ENCODE data around the gene ESPN.
"Not testable (repeated sequence)": the region's sequence is repeated elsewhere in the genome, so short reads cannot be mapped to it uniquely, and the experiment has no call there.

Gene ESPN

DNA sequence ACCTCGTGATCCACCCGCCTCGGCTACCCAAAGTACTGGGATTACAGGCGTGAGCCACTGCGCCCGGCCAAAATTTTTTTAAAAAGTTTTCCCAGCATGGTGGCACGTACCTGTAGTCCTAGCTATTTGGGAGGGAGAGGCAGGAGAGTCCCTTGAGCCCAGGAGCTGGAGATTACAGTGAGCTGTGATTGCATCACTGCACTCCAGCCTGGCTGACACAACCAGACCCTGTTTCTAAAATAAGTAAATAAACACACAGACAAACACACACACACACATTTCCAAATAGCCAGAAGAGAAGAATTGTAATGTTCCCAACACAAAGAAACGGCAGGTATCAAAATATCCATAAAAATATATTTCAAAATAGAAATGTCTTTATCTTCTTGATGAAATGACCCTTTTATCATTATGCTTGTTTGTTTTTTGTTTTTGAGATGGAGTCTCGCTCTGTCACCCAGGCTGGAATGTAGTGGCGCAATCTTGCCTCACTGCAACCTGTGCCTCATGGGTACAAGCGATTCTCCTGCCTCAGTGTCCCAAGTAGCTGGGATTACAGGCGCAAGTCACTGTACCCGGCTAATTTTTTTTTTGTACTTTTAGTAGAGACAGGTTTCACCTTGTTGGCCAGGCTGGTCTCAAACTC is 14.2 kb upstream of the ESPN start:
- DNase-seq, result no peak

- no peak for DNase-seq
Observed at GRCh38 chr1:6412896-6413295, 11.7 kb upstream of the ESPN start.

DNA sequence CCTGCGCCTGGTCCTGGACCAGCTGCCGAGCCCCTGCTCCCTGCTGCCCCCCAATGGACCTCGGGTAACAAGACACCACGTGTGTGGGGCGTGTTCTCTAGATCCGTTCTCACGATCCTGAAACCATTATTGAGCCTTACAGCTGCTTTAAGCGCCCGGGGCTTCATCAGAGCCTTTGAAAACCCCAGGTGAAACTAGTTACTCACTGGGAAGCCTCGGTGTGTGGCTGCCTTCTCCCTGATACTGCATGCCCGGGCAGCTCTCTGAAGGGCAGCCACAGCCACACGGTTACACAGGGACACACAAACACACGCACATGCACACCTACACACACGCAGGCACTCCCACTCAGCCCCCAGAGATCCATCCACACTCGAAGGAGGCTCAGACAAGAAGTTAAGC is 10.1 kb upstream of the ESPN start:
- peak; percentile 59 for DNase-seq

GRCh38 chr1:6414881-6415626 is 9.5 kb upstream of the ESPN start:
- no peak for DNase-seq

DNA sequence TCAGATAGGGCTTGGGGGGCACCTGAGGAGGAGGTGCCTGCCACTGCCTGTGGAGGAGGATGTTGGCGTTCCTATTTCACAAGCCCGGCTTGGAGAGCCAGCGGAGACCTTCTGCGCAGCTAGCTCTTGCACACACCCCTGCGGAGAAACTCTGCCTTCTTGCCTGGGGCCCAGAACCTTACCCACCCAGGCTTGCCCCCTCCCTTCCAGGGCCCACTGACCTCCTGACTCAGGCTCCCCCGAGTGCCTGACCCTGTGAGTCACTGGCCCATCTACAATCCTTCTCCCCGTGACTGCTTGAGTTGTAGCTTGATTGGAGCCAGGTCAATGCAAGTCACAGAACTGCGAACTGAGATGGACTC is 8.3 kb upstream of the ESPN start:
- DNase-seq, result no peak

GRCh38 chr1:6416906-6417305 is 7.7 kb upstream of the ESPN start:
- no peak for DNase-seq

GRCh38 chr1:6417961-6418667 is 6.5 kb upstream of the ESPN start:
- DNase-seq, result no peak

- no peak for DNase-seq
Observed at GRCh38 chr1:6418668-6419396, 5.7 kb upstream of the ESPN start.

DNA sequence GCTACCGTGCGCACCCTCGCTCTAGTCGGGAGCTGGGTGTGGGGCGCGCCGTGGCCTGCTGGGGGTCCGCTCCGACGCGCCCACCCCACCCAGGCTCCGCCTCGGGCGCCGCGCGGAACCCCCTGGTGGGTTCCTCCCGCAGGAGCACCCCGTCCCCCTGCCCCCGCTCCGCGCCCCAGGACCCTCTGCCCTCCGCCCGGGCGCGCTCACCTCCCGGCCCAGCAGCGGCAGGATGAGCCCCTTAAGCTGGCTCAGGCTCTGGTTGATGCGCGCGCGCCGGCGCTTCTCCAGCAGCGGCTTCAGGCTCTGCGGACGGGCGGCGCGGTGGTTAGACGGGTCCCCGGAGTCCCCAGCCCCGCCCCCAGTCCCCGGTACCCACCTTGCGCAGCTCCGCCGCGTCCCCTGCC is 5.2 kb upstream of the ESPN start:
- DNase-seq, result no peak

- DNase-seq, result no peak
Observed at GRCh38 chr1:6419804-6420453, 4.6 kb upstream of the ESPN start, which contains the start of gene HES2. HES2 (minus strand) TSS chr1:6419919; CDS start chr1:6419820, 99 bp downstream.

DNA sequence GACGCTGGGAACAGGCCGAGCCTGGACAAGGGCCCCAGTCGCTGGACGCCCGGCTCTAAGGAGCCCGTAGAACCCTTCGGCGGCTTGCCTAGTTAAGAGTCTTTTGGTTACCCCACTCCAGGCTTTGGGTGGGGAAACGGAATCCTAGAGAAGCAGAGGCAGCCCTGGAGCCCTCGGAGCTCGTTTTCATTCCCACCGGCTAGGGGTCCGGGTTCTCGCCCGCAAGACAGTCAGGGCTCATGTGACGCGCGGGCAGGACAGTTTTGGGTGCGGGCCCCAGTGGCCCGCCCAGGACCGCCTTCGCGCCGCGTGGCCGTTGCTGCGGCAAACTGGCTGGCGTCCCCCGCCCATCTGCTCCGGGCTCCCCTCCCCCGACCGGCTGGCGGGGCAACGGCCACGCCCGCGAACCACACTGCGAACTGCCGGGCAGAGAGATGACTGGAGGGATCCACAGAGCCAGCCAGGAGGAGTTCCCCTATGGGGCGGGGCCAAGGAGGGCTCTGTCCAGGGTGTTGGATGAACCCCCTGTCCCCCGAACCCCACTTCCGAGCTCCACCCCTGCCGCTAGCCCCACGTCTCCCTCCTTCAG is 4.0 kb upstream of the ESPN start:
- DNase-seq, result no peak

DNA sequence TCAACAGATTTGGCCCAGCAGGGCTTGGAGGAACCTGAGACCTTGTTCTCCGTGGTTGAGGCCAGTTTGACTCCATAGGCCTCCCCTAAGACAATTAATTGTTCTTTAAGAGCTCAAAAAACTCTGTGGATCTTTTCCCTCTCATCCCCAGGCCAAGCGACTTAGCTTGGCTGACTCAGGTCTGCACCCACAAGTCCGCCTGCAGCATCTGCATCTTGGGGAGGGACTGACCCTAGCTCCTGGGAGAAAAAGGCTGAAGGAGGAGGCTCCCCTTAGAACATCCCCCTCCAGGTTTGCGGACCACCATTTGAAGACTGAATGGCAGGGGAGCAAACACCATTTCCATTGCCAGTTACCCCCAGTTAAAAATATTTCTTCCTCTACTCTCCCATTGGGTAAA is 3.3 kb upstream of the ESPN start:
- DNase-seq, result no peak

DNA sequence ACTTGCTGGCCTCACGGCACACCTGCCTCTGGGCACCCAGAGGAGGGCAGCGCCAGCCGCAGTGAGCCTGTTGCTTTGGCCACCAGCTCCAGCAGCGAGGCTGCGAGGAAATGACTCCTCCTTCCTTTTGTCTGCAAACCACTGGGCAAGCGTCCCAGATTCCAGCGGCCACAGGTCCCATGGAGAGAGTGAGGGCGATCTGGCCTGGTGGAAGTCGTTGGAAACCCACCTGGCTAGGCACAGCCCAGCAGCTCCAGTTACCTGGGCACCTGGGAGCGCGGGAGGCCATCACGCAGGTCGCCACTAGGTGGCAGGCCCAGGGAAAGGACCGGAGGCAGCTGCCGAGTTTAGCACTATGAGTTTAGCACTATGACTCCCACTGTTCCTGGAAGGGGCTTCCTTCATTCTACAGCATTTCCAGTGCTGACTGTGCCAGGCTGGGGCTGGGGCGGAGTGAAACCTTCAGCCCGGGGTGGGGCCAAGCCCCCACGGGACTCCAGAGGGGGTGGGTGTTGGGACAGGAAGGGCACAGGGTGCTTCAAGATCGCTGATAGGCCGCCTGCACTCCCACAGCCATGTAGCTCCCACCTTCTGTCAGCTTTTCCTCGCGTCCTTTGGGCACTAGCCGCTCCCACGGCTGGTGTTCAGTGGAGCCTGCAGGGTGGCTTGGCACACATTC is 1.1 kb upstream of the ESPN start:
- peak; percentile 76 for DNase-seq

- DNase-seq, result no peak
Observed at GRCh38 chr1:6424000-6424565, 493 bp upstream of the ESPN start.

DNA sequence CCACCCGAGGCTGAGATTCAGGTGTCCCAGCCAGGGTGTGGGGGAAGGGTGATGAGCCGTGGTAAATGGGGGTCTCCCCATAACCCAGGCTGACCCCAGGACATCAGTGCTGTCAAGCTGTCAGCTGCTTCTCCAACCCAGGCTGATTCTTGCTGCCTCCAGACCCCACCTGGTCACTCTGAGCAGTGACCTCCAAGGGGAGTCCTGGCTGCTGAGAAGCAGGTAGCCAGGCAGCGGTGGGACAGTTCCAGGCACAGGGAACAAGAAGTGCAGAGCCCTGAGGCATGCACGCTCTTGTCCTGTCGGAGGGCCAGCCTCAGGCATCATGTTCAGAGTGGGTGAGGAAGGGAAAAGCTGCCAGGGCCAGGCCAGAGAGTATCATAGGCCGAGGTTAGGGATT is 1.1 kb downstream of the ESPN start:
- no peak for DNase-seq

DNA sequence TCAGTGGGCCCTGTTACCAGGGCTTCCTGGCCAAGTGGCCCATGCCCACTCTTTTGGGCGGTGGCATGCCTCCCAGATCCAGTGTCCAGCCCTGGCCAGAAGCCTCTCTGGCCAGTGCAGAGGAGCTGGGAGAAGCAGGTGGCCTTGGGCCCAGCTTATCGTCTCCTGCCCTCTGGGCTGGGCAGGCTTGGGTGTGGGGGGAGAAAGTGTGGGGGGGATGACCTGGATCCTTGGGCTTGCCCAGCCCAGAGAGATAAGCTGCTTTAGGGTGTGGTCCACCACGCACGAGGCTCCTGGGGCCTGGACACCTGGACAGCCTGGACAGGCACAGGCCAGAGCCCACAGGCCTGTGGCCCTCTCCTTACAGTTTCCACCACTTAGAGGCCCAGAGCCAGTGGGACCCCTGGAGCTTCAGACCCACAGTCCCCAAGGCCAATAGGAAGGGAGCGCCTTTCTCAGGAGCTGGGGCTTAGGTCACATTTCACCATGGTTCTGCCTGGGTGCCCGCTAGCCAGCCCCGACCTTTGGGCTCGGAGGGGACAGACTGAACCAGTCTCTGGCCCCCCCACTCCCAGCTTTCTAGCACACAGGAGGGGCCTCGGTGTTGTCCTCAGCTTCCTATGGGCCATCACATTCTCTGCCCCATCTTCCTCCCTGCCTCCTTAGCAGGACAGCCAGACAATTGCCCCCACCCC is 1.8 kb downstream of the ESPN start:
- DNase-seq, result no peak

GRCh38 chr1:6426972-6427350 is 2.4 kb downstream of the ESPN start:
- no peak for DNase-seq

DNA sequence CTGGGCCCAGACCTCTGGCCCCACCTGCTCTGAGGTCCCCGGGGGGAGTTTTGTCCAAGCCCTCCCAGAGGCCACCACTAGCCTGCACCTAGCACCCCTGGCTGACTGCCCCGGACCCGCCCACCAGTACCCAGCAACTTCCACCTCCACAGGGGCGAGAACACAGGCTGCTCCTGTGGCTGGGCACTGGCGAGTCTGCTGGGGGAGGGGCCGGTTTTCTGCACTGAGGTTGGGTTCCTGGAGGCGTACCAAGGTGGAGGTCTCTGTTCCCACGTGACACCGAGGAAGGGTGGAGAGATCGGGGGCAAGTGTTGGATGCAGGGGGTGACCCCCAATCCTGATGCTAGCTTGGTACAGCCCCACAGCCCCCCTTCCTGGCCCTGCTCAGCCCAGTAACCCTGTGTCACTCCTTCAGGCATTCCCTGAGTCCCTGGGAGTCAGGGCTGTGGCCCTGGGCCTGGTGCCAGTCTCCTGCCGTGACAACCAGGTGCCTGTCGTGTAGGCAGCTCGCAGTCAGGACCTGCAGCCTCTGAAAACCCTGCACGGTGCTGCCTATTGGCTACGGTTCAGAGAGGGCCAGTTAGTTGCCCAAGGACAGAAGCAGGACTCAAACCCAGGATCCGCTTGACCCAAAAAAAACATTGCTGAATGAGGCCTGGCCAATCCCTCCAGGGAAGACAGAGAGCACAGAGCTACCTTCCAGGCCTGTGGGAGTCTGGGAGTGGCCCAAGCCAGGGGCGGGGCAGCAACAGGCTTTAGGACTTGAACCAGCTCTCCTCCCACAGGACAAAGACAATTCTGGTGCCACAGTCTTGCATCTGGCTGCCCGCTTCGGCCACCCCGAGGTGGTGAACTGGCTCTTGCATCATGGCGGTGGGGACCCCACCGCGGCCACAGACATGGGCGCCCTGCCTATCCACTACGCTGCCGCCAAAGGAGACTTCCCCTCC is 3.1 kb downstream of the ESPN start:
- DNase-seq, result no peak

GRCh38 chr1:6428453-6428852 is 3.9 kb downstream of the ESPN start:
- not testable (repeated sequence) for DNase-seq
